ENCODE measurements around the gene KASH5.
"Not testable (repeated sequence)": the region's sequence is repeated elsewhere in the genome, so short reads cannot be mapped to it uniquely, and the experiment has no call there.

The KASH5 gene

GRCh38 chr19:49362048-49362928 lies 25.8 kb upstream of the KASH5 start, which contains the start of gene TEAD2:
TEAD2 (minus strand) TSS chr19:49362416; CDS start chr19:49360075, 2,341 bp downstream.
- peak; percentile 74 for DNase-seq (ENCODE audit: low spot score)

- peak; percentile 38 for DNase-seq (ENCODE audit: low spot score)
Observed at GRCh38 chr19:49362929-49363267, 25.2 kb upstream of the KASH5 start.

- peak; percentile 99 for DNase-seq (ENCODE audit: low spot score)
Observed at GRCh38 chr19:49363268-49364082, 24.6 kb upstream of the KASH5 start, which contains the start of gene DKKL1. DKKL1 (plus strand) TSS chr19:49363877; CDS start chr19:49363999, 122 bp downstream.

DNA sequence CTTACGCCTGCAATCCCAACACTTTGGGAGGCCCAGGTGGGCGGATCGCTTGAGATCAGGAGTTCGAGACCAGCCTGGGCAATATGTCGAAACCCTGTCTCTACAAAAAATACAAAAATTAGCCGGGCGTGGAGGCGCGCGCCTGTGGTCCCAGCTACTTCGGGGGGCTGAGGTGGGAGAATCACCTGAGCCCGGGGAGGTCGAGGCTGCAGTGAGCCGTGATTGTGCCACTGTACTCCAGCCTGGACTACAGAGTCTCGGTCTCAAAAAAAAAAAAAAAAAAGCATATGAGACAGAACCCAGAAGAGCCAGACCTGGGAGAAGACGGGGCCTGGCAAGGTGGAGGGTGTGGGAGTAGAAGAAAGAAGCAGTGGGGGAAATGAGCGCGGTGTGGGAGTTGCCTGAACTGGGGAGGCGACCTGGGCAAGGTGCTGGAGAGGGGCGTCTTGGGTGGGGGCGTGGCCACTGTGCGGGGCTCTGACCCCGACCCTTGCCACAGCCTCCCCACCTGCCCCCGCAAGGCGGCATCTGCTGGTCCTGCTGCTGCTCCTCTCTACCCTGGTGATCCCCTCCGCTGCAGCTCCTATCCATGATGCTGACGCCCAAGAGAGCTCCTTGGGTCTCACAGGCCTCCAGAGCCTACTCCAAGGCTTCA lies 23.8 kb upstream of the KASH5 start:
- no peak for DNase-seq (ENCODE audit: low spot score)

GRCh38 chr19:49366110-49366509 lies 21.9 kb upstream of the KASH5 start:
- DNase-seq (ENCODE audit: low spot score) = no peak

GRCh38 chr19:49368711-49369358 lies 19.2 kb upstream of the KASH5 start:
- DNase-seq (ENCODE audit: low spot score) = no peak

GRCh38 chr19:49371184-49371583 lies 16.9 kb upstream of the KASH5 start:
- no peak for DNase-seq (ENCODE audit: low spot score)

DNA sequence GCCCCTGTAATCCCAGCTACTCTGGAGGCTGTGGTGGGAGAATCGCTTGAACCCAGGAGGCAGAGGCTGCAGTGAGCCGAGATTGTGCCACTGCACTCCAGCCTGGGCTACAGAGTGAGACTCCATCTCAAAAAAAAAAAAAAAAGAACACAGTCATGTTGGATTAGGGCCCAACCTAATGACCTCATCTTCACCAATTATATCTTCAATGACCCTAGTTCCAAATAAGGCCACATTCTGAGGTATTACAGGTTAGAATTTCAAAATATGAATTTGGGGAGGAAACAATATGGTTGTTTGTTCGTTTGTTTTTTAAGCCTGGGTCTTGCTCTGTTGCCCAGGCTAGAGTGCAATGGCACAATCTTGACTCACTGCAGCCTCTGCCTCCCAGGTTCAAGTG lies 14.9 kb upstream of the KASH5 start:
- not testable (repeated sequence) for DNase-seq (ENCODE audit: low spot score)

- DNase-seq (ENCODE audit: low spot score) = no peak
Observed at GRCh38 chr19:49374665-49375434, 13.2 kb upstream of the KASH5 start.

GRCh38 chr19:49378512-49378911 lies 9.5 kb upstream of the KASH5 start:
- DNase-seq (ENCODE audit: low spot score) = no peak

DNA sequence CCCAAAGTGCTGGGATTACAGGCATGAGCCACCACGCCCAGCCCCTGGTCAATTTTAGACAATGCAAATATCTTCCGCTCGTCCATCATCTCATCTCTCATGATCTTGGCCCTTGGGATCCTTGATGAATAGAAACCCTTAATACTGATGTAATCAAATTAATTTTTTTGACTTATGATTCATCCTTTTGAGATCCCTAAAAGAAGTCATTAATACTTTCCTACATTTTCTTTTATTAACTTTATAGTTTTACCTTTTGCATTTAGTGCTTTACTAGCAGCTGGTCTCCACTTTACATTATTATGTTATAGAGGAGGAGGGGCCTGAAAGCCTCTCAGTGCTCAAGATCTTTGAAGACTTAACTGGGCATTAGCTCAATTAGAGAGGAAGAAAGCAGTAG lies 7.7 kb upstream of the KASH5 start:
- DNase-seq (ENCODE audit: low spot score) = no peak

DNA sequence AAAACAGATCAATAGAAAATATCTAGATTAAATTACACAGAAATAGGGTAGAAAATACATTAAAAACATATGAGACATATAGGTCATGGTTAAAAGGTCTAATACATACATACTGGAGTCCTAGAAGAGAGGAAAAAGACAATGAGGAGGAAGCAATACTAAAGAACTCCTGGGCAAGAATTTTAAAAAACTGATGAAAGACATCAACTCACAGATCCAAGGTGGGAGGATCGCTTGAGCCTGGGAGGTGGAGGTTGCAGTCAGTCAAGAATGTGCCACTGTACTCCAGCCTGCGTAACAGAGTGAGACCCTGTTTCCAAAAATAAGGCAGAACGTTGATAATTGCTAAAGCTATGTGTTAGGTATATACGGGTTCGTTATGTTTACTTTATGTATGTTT lies 5.4 kb upstream of the KASH5 start:
- DNase-seq (ENCODE audit: low spot score) = no peak

GRCh38 chr19:49383599-49383998 lies 4.5 kb upstream of the KASH5 start:
- no peak for DNase-seq (ENCODE audit: low spot score)

DNA sequence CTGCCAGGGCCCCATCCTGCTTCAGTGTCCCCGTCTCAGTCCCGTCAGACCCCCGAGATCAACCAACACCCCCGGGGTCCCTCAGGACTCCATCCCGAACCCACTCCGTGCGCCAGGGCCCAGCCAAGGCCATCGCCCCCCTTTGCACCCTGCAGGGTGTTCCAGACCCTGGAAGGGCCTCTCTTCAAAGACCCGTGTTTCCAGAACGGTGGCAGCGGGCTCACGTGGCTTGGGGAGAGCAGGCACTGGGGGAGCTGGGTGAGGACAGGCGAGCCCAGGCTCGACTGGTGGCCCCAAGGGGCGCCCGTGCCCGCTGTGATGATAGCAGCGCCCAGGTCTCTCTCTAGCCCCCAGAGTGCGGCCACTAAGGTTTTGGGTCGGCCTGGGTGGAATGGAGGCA lies 1.4 kb downstream of the KASH5 start:
- DNase-seq (ENCODE audit: low spot score) = no peak

DNA sequence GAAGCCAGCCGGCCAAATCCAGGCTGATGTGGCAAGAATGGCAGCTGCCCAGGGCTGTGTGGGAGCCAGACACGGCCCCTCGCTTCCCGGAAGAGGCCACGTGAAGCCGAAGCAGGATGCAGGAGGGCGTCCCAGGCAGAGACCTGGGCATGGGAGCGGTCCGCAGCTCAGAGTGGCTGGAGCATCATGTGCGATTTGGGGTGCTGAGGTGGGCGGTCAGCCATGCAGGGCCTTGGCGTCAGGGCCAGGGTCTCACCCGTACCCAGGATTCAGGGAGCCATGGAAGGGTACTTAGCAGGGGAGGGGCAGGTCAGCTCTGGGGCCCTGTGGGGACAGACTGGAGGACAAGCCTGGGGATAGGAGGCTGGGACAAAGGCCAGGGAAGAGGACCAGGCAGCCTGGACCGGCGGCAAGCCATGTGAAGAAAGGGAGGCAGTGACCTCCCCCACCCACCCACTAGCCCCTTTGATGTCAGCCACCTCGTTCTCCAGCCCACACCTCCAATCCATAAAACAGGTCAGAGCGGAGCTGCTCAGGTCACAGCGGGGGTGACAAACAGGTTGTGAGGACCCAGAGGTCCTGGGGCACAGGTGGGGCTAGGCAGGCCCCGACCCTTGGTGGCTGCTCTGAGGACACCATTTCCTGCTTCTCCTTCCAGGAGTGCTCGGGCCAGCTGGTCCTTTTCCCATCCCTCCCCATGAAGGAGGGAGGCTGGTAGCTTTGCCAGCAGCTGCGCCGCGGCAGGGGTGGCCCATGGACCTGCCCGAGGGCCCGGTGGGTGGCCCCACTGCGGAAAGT lies 2.3 kb downstream of the KASH5 start:
- DNase-seq (ENCODE audit: low spot score) = no peak

DNA sequence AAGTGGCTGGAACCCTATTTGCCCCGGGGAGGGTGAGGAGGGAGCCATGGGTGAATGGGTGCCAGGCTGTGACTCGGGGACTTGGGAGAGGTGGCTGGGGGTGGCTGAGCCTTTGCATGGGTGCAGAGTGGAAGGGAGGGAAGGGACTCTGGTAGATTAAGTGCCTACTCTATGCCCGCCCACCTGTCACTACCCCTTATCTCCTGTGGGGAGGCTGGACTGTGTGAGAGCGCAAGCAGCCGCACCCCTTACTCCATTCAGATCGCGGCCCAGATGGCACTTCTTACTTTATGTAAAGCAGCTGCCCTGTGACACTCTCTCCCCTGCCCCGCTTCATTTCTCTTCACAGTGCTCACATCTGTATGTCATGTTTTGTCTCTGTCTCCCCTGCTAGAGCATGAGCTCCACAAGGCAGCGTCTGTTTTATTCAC lies 2.9 kb downstream of the KASH5 start:
- DNase-seq (ENCODE audit: low spot score) = no peak

DNA sequence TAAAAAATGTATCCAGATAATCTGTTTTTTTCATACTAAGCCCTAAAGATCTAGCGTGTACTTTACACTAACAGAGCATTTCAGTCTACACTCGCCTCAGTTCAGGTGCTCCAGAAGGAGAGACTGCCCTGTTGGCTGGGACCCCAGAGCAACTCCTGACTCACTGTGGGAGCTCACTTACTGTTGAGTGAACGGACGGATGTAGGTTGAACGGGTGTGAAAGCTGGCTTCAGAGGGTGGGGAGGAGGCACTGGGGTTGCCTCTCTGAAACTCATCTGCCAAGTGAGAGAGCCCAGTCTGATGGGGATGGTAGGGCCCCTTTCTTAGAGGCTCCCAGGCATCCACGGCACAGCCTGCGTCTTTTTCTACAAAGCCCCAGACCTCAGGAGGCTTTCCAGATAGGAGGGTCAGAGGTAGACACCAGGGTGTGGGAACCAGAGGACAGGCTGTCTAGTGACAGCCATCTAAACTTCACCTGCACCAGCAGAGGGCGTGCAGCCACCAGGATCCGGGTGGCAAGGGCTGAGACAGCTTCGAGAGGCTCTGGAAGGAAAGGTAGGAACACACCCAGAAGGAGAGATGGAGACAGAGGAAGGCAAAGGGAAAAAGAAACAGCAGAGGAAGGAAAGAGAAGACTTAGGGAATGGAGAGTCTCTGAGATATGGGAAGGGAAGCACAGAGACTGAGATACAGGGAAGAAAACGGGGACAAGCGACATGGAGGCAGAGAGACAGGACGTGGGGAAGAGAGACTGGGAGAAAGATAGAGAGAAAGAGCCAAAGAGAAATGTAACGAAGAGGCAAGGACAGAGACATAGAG lies 3.7 kb downstream of the KASH5 start:
- DNase-seq (ENCODE audit: low spot score) = peak; percentile 86

DNA sequence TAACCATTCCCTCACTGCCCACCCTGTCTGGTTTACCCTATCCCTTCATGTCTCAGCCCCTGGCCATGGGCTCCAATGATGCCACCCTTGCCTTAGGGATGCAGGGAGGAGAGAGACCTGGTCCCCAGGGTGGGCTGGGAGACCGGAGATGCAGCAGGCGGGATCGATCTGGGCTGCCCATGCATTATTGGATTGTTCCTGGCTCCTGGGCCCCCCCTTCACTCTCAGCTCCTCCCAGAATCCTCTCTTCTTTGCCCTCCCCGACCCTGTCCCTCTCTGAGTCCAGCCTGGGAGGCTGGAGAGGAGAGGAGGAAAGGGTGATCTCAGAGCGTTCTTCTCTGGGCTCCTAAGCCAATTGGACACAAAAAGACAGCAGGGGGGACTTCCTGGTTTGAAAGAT lies 5.8 kb downstream of the KASH5 start:
- DNase-seq (ENCODE audit: low spot score) = no peak

Measured in AG08395 (cell line).